HG03442 (cell line): ENCODE data around the gene MPP2.
"Not testable (repeated sequence)": the region's sequence is repeated elsewhere in the genome, so short reads cannot be mapped to it uniquely, and the experiment has no call there.

Experiments
- ATAC-seq: cut with Tn5 transposase; IDR thresholded peaks from one replicate; pipeline ENCODE4 v1.9.1; 2021; ENCODE audit warnings: mild to moderate bottlenecking, moderate library complexity; ENCODE audit not compliant: unreplicated experiment

Gene MPP2

GRCh38 chr17:43931062-43931571 lies 23.8 kb upstream of the MPP2 start:
- ATAC-seq = no peak

GRCh38 chr17:43928609-43929008 lies 21.3 kb upstream of the MPP2 start:
- ATAC-seq = no peak

GRCh38 chr17:43927929-43928328 lies 20.6 kb upstream of the MPP2 start:
- not testable (repeated sequence) for ATAC-seq

- no peak for ATAC-seq
Measured at GRCh38 chr17:43927060-43927864, 19.9 kb upstream of the MPP2 start.

- ATAC-seq = no peak
Measured at GRCh38 chr17:43924558-43924957, 17.2 kb upstream of the MPP2 start.

GRCh38 chr17:43920500-43921095 lies 13.3 kb upstream of the MPP2 start:
- no peak for ATAC-seq

- no peak for ATAC-seq
Measured at GRCh38 chr17:43918026-43918389, 10.7 kb upstream of the MPP2 start.

GRCh38 chr17:43917348-43918025 lies 10.2 kb upstream of the MPP2 start:
- ATAC-seq = no peak

GRCh38 chr17:43917016-43917347 lies 9.6 kb upstream of the MPP2 start:
- no peak for ATAC-seq

GRCh38 chr17:43916385-43916784 lies 9.0 kb upstream of the MPP2 start:
- ATAC-seq = no peak

GRCh38 chr17:43915559-43915958 lies 8.2 kb upstream of the MPP2 start:
- ATAC-seq = no peak

- no peak for ATAC-seq
Measured at GRCh38 chr17:43914451-43914850, 7.1 kb upstream of the MPP2 start.

GRCh38 chr17:43913584-43913983 lies 6.2 kb upstream of the MPP2 start:
- no peak for ATAC-seq

GRCh38 chr17:43912635-43913304 lies 5.4 kb upstream of the MPP2 start:
- ATAC-seq = no peak

- no peak for ATAC-seq
Measured at GRCh38 chr17:43911904-43912303, 4.6 kb upstream of the MPP2 start.

GRCh38 chr17:43909537-43910231 lies 2.3 kb upstream of the MPP2 start:
- ATAC-seq = no peak

- no peak for ATAC-seq
Measured at GRCh38 chr17:43907998-43908721, 824 bp upstream of the MPP2 start.

GRCh38 chr17:43906951-43907424 lies 348 bp downstream of the MPP2 start:
- no peak for ATAC-seq

GRCh38 chr17:43905985-43906852 lies 1.1 kb downstream of the MPP2 start:
- no peak for ATAC-seq
